HCT116 (cell line): ENCODE measurements around the gene HOXD9. TPM values are rescaled to one million over a fixed set of nuclear protein-coding genes. Genes with fewer than 3 reads are reported as not detected.

Source experiments
- ATAC-seq: fragments of 200-7000 bp; cut with Tn5 transposase; 2 replicates; pipeline ENCODE4 v1.9.1; 2020; ENCODE audit warnings: mild to moderate bottlenecking, moderate library complexity
- BruUV-seq: library from RNA; stranded (reverse); fragments of 400-500 nt; replicated peaks from 2 replicates; lab custom pipeline; 2021; lab: Mats Ljungman, UMichigan
- CTCF ChIA-PET: fragments of 300-600 bp; sonication (Branson Sonifier 250); formaldehyde crosslinking; loops from one replicate; lab custom pipeline; 2021; ENCODE audit warnings: antibody characterized with exemption; lab: Charles Lee
- POLR2A ChIA-PET: fragments of 300-600, 350-600 bp; sonication (Branson Sonifier 250); formaldehyde crosslinking; loops from one replicate; lab custom pipeline; 2021; ENCODE audit warnings: antibody characterized with exemption; lab: Charles Lee
- RAD21 ChIA-PET, 2 experiments: fragments of 300-600 bp; sonication (Branson Sonifier 250); formaldehyde crosslinking; loops; one replicate each; lab custom pipeline; 2023; ENCODE audit warnings: low total read pairs in 2 of 2; ENCODE audit not compliant: uncharacterized antibody in 2 of 2, unreplicated experiment in 2 of 2, low non-redundant PET in 1 of 2; lab: Charles Lee
- DNase-seq: peaks from one replicate; pipeline ENCODE4 v3.0.0-alpha.2; 2010; ENCODE audit warnings: low read depth, low spot score
- H2AFZ ChIP-seq: fragments of 200-600 bp; shearing (Covaris generic), sonication (generic); 2 replicates; pipeline ENCODE4 v1.6.1; 2017; ENCODE audit warnings: low read depth, mixed run types, mixed read lengths, antibody characterized with exemption, low read length; ENCODE audit not compliant: poor library complexity, severe bottlenecking
- H3K27ac ChIP-seq: 2 replicates; pipeline ENCODE4 v1.5.1; 2012; ENCODE audit warnings: low read depth, low read length
- H3K27me3 ChIP-seq: fragments of 200-600 bp; sonication (generic); 2 replicates; pipeline ENCODE4 v1.6.1; 2016; ENCODE audit warnings: mixed run types, low read length, mixed read lengths; ENCODE audit not compliant: insufficient read depth
- H3K36me3 ChIP-seq, 2 experiments: fragments of 200-500 bp in 1 of 2; fragments of 200-600 bp in 1 of 2; sonication (Bioruptor generic) in 1 of 2; sonication (generic) in 1 of 2; 2 replicates each; pipeline versions ENCODE4 v1.5.1 to v1.6.1; 2014 to 2016; ENCODE audit warnings: low read length in 2 of 2, inconsistent platforms in 1 of 2, mixed read lengths in 1 of 2, mixed run types in 1 of 2; ENCODE audit not compliant: insufficient read depth in 2 of 2, control insufficient read depth in 1 of 2
- H3K4me1 ChIP-seq, 2 experiments: fragments of 200-600 bp in 1 of 2; sonication (generic) in 1 of 2; 2 replicates each; pipeline versions ENCODE4 v1.5.1 to v1.6.1; 2012 to 2017; ENCODE audit warnings: low read length in 2 of 2, inconsistent platforms in 1 of 2, mild to moderate bottlenecking in 1 of 2, mixed read lengths in 1 of 2, mixed run types in 1 of 2, moderate library complexity in 1 of 2; ENCODE audit not compliant: insufficient read depth in 2 of 2, control insufficient read depth in 1 of 2
- H3K4me2 ChIP-seq: fragments of 200-600 bp; sonication (generic); 2 replicates; pipeline ENCODE4 v1.6.1; 2017; ENCODE audit warnings: mixed run types, low read length, mixed read lengths
- H3K4me3 ChIP-seq, 2 experiments: fragments of 200-600 bp in 1 of 2; sonication (generic) in 1 of 2; replicated peaks in 1 of 2; 2 replicates each; pipeline ENCODE4 v1.5.1; 2011 to 2016; ENCODE audit warnings: low read length in 2 of 2, control low read depth in 1 of 2, low read depth in 1 of 2, mild to moderate bottlenecking in 1 of 2, mixed read lengths in 1 of 2, mixed run types in 1 of 2
- H3K79me2 ChIP-seq: fragments of 200-600 bp; sonication (generic); 2 replicates; pipeline ENCODE4 v1.6.1; 2017; ENCODE audit warnings: mild to moderate bottlenecking, mixed run types, low read length, moderate library complexity, mixed read lengths; ENCODE audit not compliant: insufficient read depth
- H3K9ac ChIP-seq: fragments of 200-600 bp; sonication (generic); 2 replicates; pipeline ENCODE4 v1.6.1; 2016; ENCODE audit warnings: low read length, mixed read lengths
- H3K9me2 ChIP-seq: fragments of 200-600 bp; sonication (generic), shearing (Covaris generic); 2 replicates; pipeline ENCODE4 v1.6.1; 2017; ENCODE audit warnings: mixed run types, mild to moderate bottlenecking, moderate library complexity; ENCODE audit not compliant: insufficient read depth
- H3K9me3 ChIP-seq, 2 experiments: fragments of 200-500 bp in 1 of 2; fragments of 200-600 bp in 1 of 2; sonication (Bioruptor generic) in 1 of 2; sonication (generic) in 1 of 2; 2 replicates each; pipeline ENCODE4 v1.6.1; 2014 to 2017; ENCODE audit warnings: low read length in 2 of 2, mixed read lengths in 2 of 2, inconsistent platforms in 1 of 2, low read depth in 1 of 2, mild to moderate bottlenecking in 1 of 2, mixed run types in 1 of 2, moderate library complexity in 1 of 2; ENCODE audit not compliant: control insufficient read depth in 1 of 2, insufficient read depth in 1 of 2
- H4K20me1 ChIP-seq: fragments of 200-600 bp; sonication (generic), shearing (Covaris generic); 2 replicates; pipeline ENCODE4 v1.6.1; 2017; ENCODE audit warnings: mixed run types, mild to moderate bottlenecking, moderate library complexity; ENCODE audit not compliant: insufficient read depth
- CEBPB ChIP-seq: IDR thresholded peaks from 2 replicates; pipeline ENCODE4 v1.6.1; 2012; ENCODE audit warnings: low read depth
- EGR1 ChIP-seq: IDR thresholded peaks from 2 replicates; pipeline ENCODE4 v1.6.1; 2012; ENCODE audit warnings: low read depth
- EZH2 ChIP-seq: fragments of 200-600 bp; sonication (generic); IDR thresholded peaks from 2 replicates; pipeline ENCODE4 v1.6.1; 2017; ENCODE audit warnings: antibody characterized with exemption, mixed run types
- EZH2phosphoT487 ChIP-seq: fragments of 200-600 bp; IDR thresholded peaks from 2 replicates; pipeline ENCODE4 v1.6.1; 2018; ENCODE audit warnings: antibody characterized with exemption, borderline replicate concordance
- FOSL1 ChIP-seq: IDR thresholded peaks from 2 replicates; pipeline ENCODE4 v1.6.1; 2012; ENCODE audit warnings: low read depth
- JUND ChIP-seq: IDR thresholded peaks from 2 replicates; pipeline ENCODE4 v1.6.1; 2012
- POLR2A ChIP-seq: IDR thresholded peaks from 2 replicates; pipeline ENCODE4 v1.7.0; 2011; ENCODE audit warnings: borderline replicate concordance; ENCODE audit not compliant: insufficient read depth, insufficient read length; ENCODE audit errors: extremely low read depth
- POLR2AphosphoS5 ChIP-seq: IDR thresholded peaks from 2 replicates; pipeline ENCODE4 v1.6.1; 2011; ENCODE audit warnings: mild to moderate bottlenecking, low read depth, low read length, moderate library complexity
- RAD21 ChIP-seq: IDR thresholded peaks from 2 replicates; pipeline ENCODE4 v1.6.1; 2012; ENCODE audit warnings: low read depth, mild to moderate bottlenecking
- SIN3A ChIP-seq: IDR thresholded peaks from 2 replicates; pipeline ENCODE4 v1.6.1; 2012; ENCODE audit warnings: low read depth
- SP1 ChIP-seq: IDR thresholded peaks from 2 replicates; pipeline ENCODE4 v1.6.1; 2012; ENCODE audit warnings: low read depth
- TCF7L2 ChIP-seq: IDR thresholded peaks from 2 replicates; pipeline ENCODE4 v1.7.0; 2011; ENCODE audit warnings: borderline replicate concordance, inconsistent platforms; ENCODE audit not compliant: insufficient read depth, insufficient read length; ENCODE audit errors: extremely low read depth
- ZFX ChIP-seq: fragments of 450-650 bp; IDR thresholded peaks from 2 replicates; pipeline ENCODE4 v1.6.1; 2017
- ZNF274 ChIP-seq: fragments of 200-500 bp; sonication (Bioruptor generic); IDR thresholded peaks from 2 replicates; pipeline ENCODE4 v1.6.1; 2014; ENCODE audit warnings: mild to moderate bottlenecking, low read depth, low read length, inconsistent platforms
- intact Hi-C: fragments of 100-400 bp; cut with micrococcal nuclease; formaldehyde crosslinking; loops from 2 replicates; pipeline ENCODE4 v1.10.0; 2022
- total RNA-seq: library from RNA; stranded (reverse); gene quantifications from one replicate; pipeline ENCODE4 v1.2.1, GENCODE V29; 2021; ENCODE audit not compliant: unreplicated experiment
- TF ChIP-seq, protein P1 (sequence below): IDR thresholded peaks from 2 replicates; pipeline ENCODE4 v1.6.1; 2012
- TF ChIP-seq, protein P2 (sequence below): IDR thresholded peaks from 2 replicates; pipeline ENCODE4 v1.6.1; 2012
- TF ChIP-seq, protein P3 (sequence below), 3 experiments: fragments of 200-600 bp in 1 of 3; sonication (generic) in 1 of 3; IDR thresholded peaks in 2 of 3; conservative IDR thresholded peaks in 1 of 3; 2 replicates each; pipeline ENCODE4 v1.5.1; 2012 to 2017; ENCODE audit warnings: low read depth in 2 of 3, low read length in 2 of 3, antibody characterized with exemption in 1 of 3, borderline replicate concordance in 1 of 3, control low read depth in 1 of 3, mild to moderate bottlenecking in 1 of 3, mixed read lengths in 1 of 3, mixed run types in 1 of 3, moderate library complexity in 1 of 3; ENCODE audit not compliant: insufficient read depth in 1 of 3
- TF ChIP-seq, protein P4 (sequence below): IDR thresholded peaks from 2 replicates; pipeline ENCODE4 v1.6.1; 2011; ENCODE audit warnings: mild to moderate bottlenecking, low read length, moderate library complexity; ENCODE audit not compliant: insufficient replicate concordance; ENCODE audit errors: extremely low read depth

Gene HOXD9
- total RNA-seq, 1 experiment from 2014 or later: not detected

DNA sequence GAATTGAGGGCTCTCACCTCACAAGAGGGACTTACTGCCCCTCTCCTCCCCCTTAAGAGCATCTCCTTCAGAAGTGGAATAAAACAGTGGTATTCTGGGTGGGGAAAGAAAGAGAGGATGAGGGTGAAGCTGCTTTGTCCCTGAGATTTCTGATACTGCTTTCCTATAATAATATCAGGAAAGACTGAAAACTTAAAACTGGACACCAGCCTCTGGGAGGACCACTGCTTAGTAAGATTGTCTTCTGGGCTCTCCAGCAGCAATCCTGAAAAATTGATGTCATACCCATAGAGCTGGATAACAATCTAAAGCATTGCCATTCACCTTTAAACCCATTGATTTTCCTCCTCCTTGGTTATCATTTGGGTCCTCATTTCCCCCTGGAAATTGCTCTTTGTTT, 24.1 kb downstream of the HOXD9 start (continued):
- TF ChIP-seq EZH2phosphoT487 (no peak), CEBPB (no peak), POLR2AphosphoS5 (no peak), POLR2A (no peak), RAD21 (no peak), FOSL1 (no peak)
- TF ChIP-seq, protein P1, sequence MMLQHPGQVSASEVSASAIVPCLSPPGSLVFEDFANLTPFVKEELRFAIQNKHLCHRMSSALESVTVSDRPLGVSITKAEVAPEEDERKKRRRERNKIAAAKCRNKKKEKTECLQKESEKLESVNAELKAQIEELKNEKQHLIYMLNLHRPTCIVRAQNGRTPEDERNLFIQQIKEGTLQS: no peak
- TF ChIP-seq, protein P2, sequence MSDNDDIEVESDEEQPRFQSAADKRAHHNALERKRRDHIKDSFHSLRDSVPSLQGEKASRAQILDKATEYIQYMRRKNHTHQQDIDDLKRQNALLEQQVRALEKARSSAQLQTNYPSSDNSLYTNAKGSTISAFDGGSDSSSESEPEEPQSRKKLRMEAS: no peak

DNA sequence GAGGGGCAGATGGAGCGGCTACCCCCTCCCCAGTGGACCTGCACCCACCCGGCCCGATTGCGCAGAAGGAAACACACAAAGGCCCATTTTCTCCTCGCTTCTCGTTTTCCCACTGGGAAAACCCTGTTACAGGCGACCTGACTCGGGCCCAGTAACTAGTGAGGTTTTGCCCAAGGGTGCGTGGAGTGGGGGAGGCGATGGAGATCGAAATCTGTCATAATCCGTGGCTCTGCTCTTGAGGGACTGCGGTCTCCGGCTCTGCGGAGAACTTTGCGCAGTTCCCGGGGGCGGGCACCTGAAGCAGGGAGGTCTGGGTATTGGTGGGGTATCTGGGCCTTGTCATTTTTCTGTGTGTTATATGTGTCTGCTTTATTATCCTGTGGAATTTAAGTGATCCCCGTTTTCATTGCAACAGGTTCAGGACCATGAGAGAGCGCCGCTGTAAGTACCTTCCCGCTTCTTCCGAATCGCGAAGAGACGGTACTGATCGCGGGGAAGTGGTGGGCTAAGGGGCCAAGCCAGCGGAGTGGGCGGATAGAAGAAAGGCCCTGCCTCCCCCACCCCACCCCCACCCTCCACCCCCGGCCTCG, 24.8 kb downstream of the HOXD9 start:
- H3K79me2 ChIP-seq: no peaks in the 10 kb centered on the region
- RAD21 ChIA-PET: no interaction called here
- no peak for TF ChIP-seq SIN3A
- TF ChIP-seq, protein P3, sequence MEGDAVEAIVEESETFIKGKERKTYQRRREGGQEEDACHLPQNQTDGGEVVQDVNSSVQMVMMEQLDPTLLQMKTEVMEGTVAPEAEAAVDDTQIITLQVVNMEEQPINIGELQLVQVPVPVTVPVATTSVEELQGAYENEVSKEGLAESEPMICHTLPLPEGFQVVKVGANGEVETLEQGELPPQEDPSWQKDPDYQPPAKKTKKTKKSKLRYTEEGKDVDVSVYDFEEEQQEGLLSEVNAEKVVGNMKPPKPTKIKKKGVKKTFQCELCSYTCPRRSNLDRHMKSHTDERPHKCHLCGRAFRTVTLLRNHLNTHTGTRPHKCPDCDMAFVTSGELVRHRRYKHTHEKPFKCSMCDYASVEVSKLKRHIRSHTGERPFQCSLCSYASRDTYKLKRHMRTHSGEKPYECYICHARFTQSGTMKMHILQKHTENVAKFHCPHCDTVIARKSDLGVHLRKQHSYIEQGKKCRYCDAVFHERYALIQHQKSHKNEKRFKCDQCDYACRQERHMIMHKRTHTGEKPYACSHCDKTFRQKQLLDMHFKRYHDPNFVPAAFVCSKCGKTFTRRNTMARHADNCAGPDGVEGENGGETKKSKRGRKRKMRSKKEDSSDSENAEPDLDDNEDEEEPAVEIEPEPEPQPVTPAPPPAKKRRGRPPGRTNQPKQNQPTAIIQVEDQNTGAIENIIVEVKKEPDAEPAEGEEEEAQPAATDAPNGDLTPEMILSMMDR (IDR thresholded peaks at IDR 0.05 in 2 of 3, conservative IDR thresholded peaks at IDR 0.05 in 1 of 3; ENCODE audit: borderline replicate concordance in 1 of 3, insufficient read depth in 1 of 3, low read depth in 2 of 3, low read length in 2 of 3): no peak
- no peak for TF ChIP-seq POLR2A
- no peak for TF ChIP-seq JUND
- no peak for TF ChIP-seq POLR2AphosphoS5
- TF ChIP-seq ZNF274: no peak
- no peak for TF ChIP-seq SP1
- TF ChIP-seq EGR1: no peak
- no peak for TF ChIP-seq EZH2
- TF ChIP-seq, protein P4, sequence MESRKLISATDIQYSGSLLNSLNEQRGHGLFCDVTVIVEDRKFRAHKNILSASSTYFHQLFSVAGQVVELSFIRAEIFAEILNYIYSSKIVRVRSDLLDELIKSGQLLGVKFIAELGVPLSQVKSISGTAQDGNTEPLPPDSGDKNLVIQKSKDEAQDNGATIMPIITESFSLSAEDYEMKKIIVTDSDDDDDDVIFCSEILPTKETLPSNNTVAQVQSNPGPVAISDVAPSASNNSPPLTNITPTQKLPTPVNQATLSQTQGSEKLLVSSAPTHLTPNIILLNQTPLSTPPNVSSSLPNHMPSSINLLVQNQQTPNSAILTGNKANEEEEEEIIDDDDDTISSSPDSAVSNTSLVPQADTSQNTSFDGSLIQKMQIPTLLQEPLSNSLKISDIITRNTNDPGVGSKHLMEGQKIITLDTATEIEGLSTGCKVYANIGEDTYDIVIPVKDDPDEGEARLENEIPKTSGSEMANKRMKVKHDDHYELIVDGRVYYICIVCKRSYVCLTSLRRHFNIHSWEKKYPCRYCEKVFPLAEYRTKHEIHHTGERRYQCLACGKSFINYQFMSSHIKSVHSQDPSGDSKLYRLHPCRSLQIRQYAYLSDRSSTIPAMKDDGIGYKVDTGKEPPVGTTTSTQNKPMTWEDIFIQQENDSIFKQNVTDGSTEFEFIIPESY: no peak
- TF ChIP-seq ZFX: no peak
- TF ChIP-seq TCF7L2: no peak
- H2AFZ ChIP-seq: no peak overlapping the region
- BruUV-seq: no TSS peak
- intact Hi-C loops: no loop called here
- H3K9me3 ChIP-seq: no peaks in the 10 kb centered on the region
- H3K36me3 ChIP-seq: no peaks in the 10 kb centered on the region
- no peak overlapping the region for H3K4me2 ChIP-seq
- H3K27ac ChIP-seq: no peak overlapping the region
- H3K27me3 ChIP-seq: no peaks in the 10 kb centered on the region
- H4K20me1 ChIP-seq: no peaks in the 10 kb centered on the region
- ATAC-seq (no peak), DNase-seq (no peak)
- H3K9me2 ChIP-seq: no peaks in the 10 kb centered on the region
- H3K4me1 ChIP-seq: no peaks in the 10 kb centered on the region
- H3K4me3 ChIP-seq: no peak overlapping the region
- no peak overlapping the region for H3K9ac ChIP-seq
- CTCF ChIA-PET: no interaction called here
- POLR2A ChIA-PET: no interaction called here
